GM12874 (cell line): Measurements from ENCODE around the gene KRT81.

Source experiments
- TF ChIP-seq, protein P1 (sequence below): IDR thresholded peaks from 2 replicates; pipeline ENCODE4 v1.5.1; 2011; ENCODE audit warnings: low read depth, mild to moderate bottlenecking, control low read depth, low read length, moderate library complexity; ENCODE audit not compliant: insufficient read depth

Gene KRT81

DNA sequence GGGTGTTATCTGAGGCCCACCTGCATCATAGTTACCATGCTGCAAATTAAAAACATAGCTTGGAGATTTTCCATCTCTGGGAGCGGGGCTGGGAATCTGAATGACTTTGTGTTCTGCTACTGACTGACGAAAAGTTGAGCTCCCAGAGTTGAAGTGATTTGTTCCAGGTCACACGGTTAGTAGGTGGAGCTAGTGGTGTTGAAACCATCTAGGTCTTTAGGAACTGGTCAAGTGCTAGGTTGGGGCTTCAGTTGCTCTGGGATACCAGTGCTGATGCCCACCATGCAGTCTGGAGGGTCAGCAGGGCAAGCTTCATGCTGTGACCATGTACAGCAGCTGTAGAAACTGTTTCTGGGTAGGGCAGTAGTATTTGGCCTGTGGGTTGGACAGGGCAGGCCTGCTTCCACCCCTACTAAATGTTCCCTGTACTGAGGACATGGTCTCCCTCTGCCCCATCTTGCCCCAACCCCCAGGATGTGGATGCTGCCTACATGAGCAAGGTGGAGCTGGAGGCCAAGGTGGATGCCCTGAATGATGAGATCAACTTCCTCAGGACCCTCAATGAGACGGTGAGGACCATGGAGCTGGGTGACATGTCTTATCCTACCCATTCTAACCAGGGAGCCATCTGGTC is 53.0 kb downstream of the KRT81 start:
- TF ChIP-seq, protein P1, sequence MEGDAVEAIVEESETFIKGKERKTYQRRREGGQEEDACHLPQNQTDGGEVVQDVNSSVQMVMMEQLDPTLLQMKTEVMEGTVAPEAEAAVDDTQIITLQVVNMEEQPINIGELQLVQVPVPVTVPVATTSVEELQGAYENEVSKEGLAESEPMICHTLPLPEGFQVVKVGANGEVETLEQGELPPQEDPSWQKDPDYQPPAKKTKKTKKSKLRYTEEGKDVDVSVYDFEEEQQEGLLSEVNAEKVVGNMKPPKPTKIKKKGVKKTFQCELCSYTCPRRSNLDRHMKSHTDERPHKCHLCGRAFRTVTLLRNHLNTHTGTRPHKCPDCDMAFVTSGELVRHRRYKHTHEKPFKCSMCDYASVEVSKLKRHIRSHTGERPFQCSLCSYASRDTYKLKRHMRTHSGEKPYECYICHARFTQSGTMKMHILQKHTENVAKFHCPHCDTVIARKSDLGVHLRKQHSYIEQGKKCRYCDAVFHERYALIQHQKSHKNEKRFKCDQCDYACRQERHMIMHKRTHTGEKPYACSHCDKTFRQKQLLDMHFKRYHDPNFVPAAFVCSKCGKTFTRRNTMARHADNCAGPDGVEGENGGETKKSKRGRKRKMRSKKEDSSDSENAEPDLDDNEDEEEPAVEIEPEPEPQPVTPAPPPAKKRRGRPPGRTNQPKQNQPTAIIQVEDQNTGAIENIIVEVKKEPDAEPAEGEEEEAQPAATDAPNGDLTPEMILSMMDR: no peak

DNA sequence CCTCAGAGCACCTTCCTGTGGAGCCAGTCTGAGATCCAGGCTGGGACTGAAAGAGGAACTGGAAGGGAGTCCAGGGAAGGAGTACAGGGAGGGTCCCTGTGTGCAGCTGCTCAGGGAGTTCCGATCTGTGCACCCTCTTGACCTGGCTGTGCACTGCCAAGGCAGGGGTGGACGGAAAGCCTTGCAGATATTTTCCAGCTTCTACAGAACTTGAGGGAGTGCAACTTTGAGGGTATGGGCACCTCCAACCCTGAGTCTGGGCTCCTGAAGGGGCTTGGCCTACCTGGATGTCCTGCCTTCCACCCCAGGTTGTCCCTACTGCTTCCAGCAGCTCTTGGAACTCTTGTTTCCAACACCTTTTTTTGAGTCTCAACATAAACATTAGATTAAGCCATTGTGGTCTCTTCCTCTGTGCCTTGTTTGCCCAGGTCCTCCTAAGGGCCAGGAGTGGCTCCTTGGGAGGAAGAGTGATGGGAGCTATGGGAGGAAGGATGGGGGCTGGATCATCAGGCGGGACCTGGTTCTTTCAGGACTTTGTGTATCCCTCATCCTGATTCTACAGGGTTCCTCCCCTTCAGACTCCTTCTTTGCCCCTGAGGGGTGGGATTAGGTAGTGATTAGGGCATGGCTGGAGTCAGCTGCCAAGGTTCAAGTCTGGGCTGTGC is 54.8 kb downstream of the KRT81 start:
- TF ChIP-seq, protein P1: no peak
